BE2C (cell line): ENCODE results near the gene PEAR1.
A peak's percentile ranks its signal among the peaks of the same experiment; 100 is the strongest.

Experiments used
- DNase-seq: peaks from one replicate; pipeline ENCODE4 v3.0.0-alpha.2; 2020
- H3K27me3 ChIP-seq: fragments of 250-450 bp; sonication (Bioruptor Pico); 2 replicates; pipeline ENCODE4 v1.5.1; 2020; ENCODE audit warnings: mild to moderate bottlenecking
- H3K36me3 ChIP-seq: fragments of 250-450 bp; sonication (Bioruptor Pico); 2 replicates; pipeline ENCODE4 v1.5.1; 2020; ENCODE audit warnings: mild to moderate bottlenecking
- H3K4me1 ChIP-seq: fragments of 250-450 bp; sonication (Bioruptor Pico); 2 replicates; pipeline ENCODE4 v1.5.1; 2020
- H3K4me3 ChIP-seq: 2 replicates; pipeline ENCODE4 v1.5.1; 2011; ENCODE audit warnings: low read depth, low read length
- H3K9me3 ChIP-seq: fragments of 250-450 bp; sonication (Bioruptor Pico); 2 replicates; pipeline ENCODE4 v1.5.1; 2020
- CTCF ChIP-seq: IDR thresholded peaks from 2 replicates; pipeline ENCODE4 v1.5.1; 2012; ENCODE audit warnings: mild to moderate bottlenecking, low read depth, low read length

PEAR1 gene

GRCh38 chr1:156913809-156914387 lies 20.4 kb downstream of the PEAR1 start:
- Histone ChIP-seq H3K9me3 (no peaks in the 10 kb centered on the region), H3K36me3 (peaks cover 4% of the 10 kb centered on the region), H3K4me3 (peak overlapping the region; percentile 64), H3K27me3 (no peaks in the 10 kb centered on the region), H3K4me1 (peaks cover 32% of the 10 kb centered on the region)
- DNase-seq = no peak
- no peak for TF ChIP-seq CTCF

- no peaks in the 10 kb centered on the region for H3K27me3 ChIP-seq
- peaks cover 32% of the 10 kb centered on the region for H3K4me1 ChIP-seq
- no peak for TF ChIP-seq CTCF
- peak overlapping the region; percentile 64 for H3K4me3 ChIP-seq
- peaks cover 4% of the 10 kb centered on the region for H3K36me3 ChIP-seq
- no peaks in the 10 kb centered on the region for H3K9me3 ChIP-seq
- peak; percentile 82 for DNase-seq
Measured at GRCh38 chr1:156914440-156914856, 20.9 kb downstream of the PEAR1 start.

GRCh38 chr1:156920233-156921052 lies 26.9 kb downstream of the PEAR1 start, which contains the start of gene LRRC71:
TSS of gene LRRC71 (plus strand) at chr1:156920632. CDS start at chr1:156920804, 172 bp downstream.
- Histone ChIP-seq H3K36me3 (no peaks in the 10 kb centered on the region), H3K9me3 (no peaks in the 10 kb centered on the region), H3K4me3 (peak within 1 kb of the TSS; percentile 17), H3K4me1 (peaks cover 6% of the 10 kb centered on the region), H3K27me3 (no peaks in the 10 kb centered on the region)
- peak; percentile 92 for TF ChIP-seq CTCF
- DNase-seq = peak; percentile 94

- Histone ChIP-seq H3K4me3 (no peak overlapping the region), H3K9me3 (no peaks in the 10 kb centered on the region), H3K36me3 (no peaks in the 10 kb centered on the region), H3K4me1 (peaks cover 6% of the 10 kb centered on the region), H3K27me3 (no peaks in the 10 kb centered on the region)
- TF ChIP-seq CTCF = no peak
- DNase-seq = no peak
Measured at GRCh38 chr1:156921053-156921529, 27.6 kb downstream of the PEAR1 start.

GRCh38 chr1:156922986-156923669 lies 29.6 kb downstream of the PEAR1 start:
- Histone ChIP-seq H3K9me3 (no peaks in the 10 kb centered on the region), H3K27me3 (no peaks in the 10 kb centered on the region), H3K4me1 (peaks cover 6% of the 10 kb centered on the region), H3K36me3 (no peaks in the 10 kb centered on the region), H3K4me3 (no peak overlapping the region)
- no peak for TF ChIP-seq CTCF
- no peak for DNase-seq
